Measurements from ENCODE around the gene SLC37A4.
A peak's percentile ranks its signal among the peaks of the same experiment; 100 is the strongest.

Gene SLC37A4

DNA sequence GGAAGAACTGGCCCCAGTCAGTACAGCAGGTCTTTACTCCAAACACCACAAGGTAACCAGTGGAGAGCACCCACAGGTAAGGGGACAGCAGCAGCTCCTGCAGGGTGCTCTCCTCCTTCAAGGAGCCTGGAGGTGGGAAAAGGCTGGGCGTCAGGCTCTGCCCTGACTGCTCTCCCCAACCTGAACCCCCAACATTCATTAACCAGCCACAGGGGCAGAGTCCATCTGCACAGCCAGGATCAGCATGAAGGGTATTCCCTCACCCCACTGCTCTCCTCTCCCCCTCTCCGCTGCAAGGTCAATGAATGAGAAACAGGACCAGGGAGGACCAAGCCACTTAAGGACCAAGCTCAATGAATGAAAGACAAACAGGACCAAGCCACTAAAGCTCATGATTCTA, 3.7 kb downstream of the SLC37A4 start:
- ChIA-PET CTCF (interaction anchor here (0.7 kb wide), 1 partner anchor 8 kb away, joined by 3 read pairs; no protein-coding TSS in a partner anchor), POLR2A (ENCODE audit: low non-redundant PET) (no interaction called here)
- TF ChIP-seq CTCF (conservative IDR thresholded peaks at IDR 0.05; ENCODE audit: low read depth): no peak
- no peak for DNase-seq (ENCODE audit: low spot score)
- peak overlapping the region; percentile 81 for H3K27ac ChIP-seq

GRCh38 chr11:119025978-119026766, 4.5 kb downstream of the SLC37A4 start:
- peak overlapping the region; percentile 81 for H3K27ac ChIP-seq
- ChIA-PET CTCF (interaction anchor here (0.6 kb wide), 1 partner anchor 1439 kb away, joined by 3 read pairs; no protein-coding TSS in a partner anchor), POLR2A (ENCODE audit: low non-redundant PET) (no interaction called here)
- DNase-seq (ENCODE audit: low spot score): no peak
- no peak for TF ChIP-seq CTCF (conservative IDR thresholded peaks at IDR 0.05; ENCODE audit: low read depth)

DNA sequence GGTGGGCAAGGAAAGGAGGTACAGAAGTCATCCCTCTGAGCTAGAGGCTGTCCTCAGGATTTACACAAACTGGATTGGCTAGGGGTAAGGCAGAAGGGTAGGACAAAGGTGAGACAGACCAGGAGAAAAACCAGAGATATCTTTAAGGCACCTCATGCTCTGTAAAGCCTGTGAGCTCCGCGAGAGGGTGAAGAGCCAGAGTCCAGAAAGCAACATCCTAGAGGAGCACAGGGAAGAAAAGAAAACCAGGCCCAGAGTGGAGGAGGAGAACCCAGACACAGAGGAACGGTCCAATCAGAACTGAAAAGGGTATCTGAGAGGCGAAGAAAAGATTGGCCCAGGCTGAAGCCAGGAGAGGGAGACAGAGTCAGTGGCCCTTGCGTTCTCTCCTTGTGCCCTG, 5.1 kb downstream of the SLC37A4 start:
- ChIA-PET POLR2A (ENCODE audit: low non-redundant PET) (no interaction called here), CTCF (interaction anchor here (0.6 kb wide), 1 partner anchor 1439 kb away, joined by 3 read pairs; no protein-coding TSS in a partner anchor)
- TF ChIP-seq CTCF (conservative IDR thresholded peaks at IDR 0.05; ENCODE audit: low read depth): no peak
- DNase-seq (ENCODE audit: low spot score): no peak
- H3K27ac ChIP-seq: peak overlapping the region; percentile 81

DNA sequence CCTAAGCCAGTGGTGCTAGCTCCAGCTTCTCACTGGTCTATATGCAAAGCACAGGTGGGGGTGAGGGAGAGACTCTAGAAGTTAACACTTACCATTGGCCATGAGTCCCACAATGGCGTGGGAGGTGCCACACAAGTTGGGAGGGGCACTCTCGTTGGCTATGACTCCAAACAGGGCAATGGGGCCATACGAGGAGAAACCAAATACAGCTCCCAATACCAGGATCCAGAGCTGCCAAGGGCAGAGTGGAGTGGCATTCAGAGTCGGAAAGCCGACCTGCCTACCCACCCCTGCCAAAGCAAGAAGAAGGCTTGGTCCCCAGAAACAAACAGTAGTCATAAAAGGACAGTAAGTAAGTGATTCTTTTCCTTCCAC, 5.6 kb downstream of the SLC37A4 start:
- ChIA-PET CTCF (interaction anchor here (0.6 kb wide), 1 partner anchor 1438 kb away, joined by 3 read pairs; no protein-coding TSS in a partner anchor), POLR2A (ENCODE audit: low non-redundant PET) (no interaction called here)
- TF ChIP-seq CTCF (conservative IDR thresholded peaks at IDR 0.05; ENCODE audit: low read depth): no peak
- no peak for DNase-seq (ENCODE audit: low spot score)
- H3K27ac ChIP-seq: peak overlapping the region; percentile 81

GRCh38 chr11:119024430-119025098, 6.1 kb downstream of the SLC37A4 start:
- CTCF ChIA-PET: no interaction called here
- H3K27ac ChIP-seq: peak overlapping the region; percentile 81
- no peak for TF ChIP-seq CTCF (conservative IDR thresholded peaks at IDR 0.05; ENCODE audit: low read depth)
- no peak for DNase-seq (ENCODE audit: low spot score)
- POLR2A ChIA-PET (ENCODE audit: low non-redundant PET): no interaction called here

- POLR2A ChIA-PET (ENCODE audit: low non-redundant PET): no interaction called here
- H3K27ac ChIP-seq: no peak overlapping the region
- no peak for TF ChIP-seq CTCF (conservative IDR thresholded peaks at IDR 0.05; ENCODE audit: low read depth)
- CTCF ChIA-PET: no interaction called here
- DNase-seq (ENCODE audit: low spot score): no peak
These were observed 6.9 kb downstream of the SLC37A4 start for GRCh38 chr11:119023741-119024140.

Measured in RWPE1 (cell line).